ENCODE measurements around the gene VILL.

DNA sequence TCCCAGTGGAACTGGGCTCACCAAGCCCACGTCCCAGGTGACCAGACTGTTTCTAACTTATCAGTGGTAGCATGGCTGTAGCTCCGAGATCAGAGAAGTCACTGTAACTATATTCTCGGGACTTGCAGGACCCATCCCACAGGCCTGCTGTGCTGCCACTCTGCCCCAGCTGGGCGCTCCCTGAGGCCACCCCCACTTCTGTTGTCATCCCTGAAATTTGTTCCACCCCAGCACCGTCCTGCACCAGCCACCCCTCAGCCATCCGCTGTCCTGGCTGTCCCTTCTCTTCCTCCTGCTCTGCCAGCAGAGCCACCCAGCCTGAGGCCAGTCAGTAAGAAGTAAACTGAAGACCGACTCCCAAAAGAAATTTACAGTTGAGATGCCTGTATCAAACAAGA lies 33.0 kb upstream of the VILL start:
- TF ChIP-seq CTCF (IDR thresholded peaks at IDR 0.05; ENCODE audit: low read length), result no peak
- no peak for TF ChIP-seq EZH2 (optimal IDR thresholded peaks at IDR 0.05; ENCODE audit: low read depth, low read length)
- TF ChIP-seq EZH2phosphoT487 (IDR thresholded peaks at IDR 0.05; ENCODE audit: low read length), result no peak
